Mesothelial cell of epicardium (in vitro differentiated cells): ENCODE measurements around the gene NFX1. TPM values are rescaled to one million over a fixed set of nuclear protein-coding genes. Genes with fewer than 3 reads are reported as not detected.
A peak's percentile ranks its signal among the peaks of the same experiment; 100 is the strongest.

Source experiments
- DNase-seq, 2 experiments: peaks; one replicate each; pipeline ENCODE4 v3.0.0; 2021; ENCODE audit warnings: low spot score in 2 of 2; ENCODE audit not compliant: unreplicated experiment in 2 of 2
- H3K27ac Mint-ChIP-seq: 2 replicates; pipeline ENCODE4 v1.8.0; 2021; ENCODE audit warnings: mixed read lengths
- H3K27me3 Mint-ChIP-seq: 2 replicates; pipeline ENCODE4 v1.8.0; 2021; ENCODE audit warnings: low read depth, mixed read lengths
- H3K36me3 Mint-ChIP-seq: 2 replicates; pipeline ENCODE4 v1.8.0; 2021; ENCODE audit warnings: mixed read lengths
- H3K4me1 Mint-ChIP-seq: 2 replicates; pipeline ENCODE4 v1.8.0; 2021; ENCODE audit warnings: mixed read lengths
- H3K4me3 Mint-ChIP-seq: 2 replicates; pipeline ENCODE4 v1.8.0; 2021; ENCODE audit warnings: mild to moderate bottlenecking, moderate library complexity, mixed read lengths
- H3K9me3 Mint-ChIP-seq: 2 replicates; pipeline ENCODE4 v1.8.0; 2021; ENCODE audit warnings: mixed read lengths
- total RNA-seq: library from RNA; stranded (reverse); gene quantifications from 3 replicates; pipeline ENCODE4 v1.2.1, GENCODE V29; 2021
- TF ChIP-seq, protein P1 (sequence below): fragments of 200-600 bp; sonication (generic); IDR thresholded peaks from one replicate; pipeline ENCODE4 v1.5.0; 2021; ENCODE audit warnings: antibody characterized with exemption; ENCODE audit not compliant: unreplicated experiment

Gene NFX1
- 28.7 to 30.2 TPM (median 29.4 TPM) in 3 replicates for total RNA-seq

- Mint-ChIP-seq H3K4me3 (peak within 1 kb of the TSS; percentile 91), H3K4me1 (peaks cover 20% of the 10 kb centered on the region), H3K9me3 (no peaks in the 10 kb centered on the region), H3K27me3 (no peaks in the 10 kb centered on the region), H3K27ac (peak within 1 kb of the TSS; percentile 99), H3K36me3 (peaks cover 8% of the 10 kb centered on the region)
- DNase-seq: peak; percentile 91 to 97
- TF ChIP-seq, protein P1, sequence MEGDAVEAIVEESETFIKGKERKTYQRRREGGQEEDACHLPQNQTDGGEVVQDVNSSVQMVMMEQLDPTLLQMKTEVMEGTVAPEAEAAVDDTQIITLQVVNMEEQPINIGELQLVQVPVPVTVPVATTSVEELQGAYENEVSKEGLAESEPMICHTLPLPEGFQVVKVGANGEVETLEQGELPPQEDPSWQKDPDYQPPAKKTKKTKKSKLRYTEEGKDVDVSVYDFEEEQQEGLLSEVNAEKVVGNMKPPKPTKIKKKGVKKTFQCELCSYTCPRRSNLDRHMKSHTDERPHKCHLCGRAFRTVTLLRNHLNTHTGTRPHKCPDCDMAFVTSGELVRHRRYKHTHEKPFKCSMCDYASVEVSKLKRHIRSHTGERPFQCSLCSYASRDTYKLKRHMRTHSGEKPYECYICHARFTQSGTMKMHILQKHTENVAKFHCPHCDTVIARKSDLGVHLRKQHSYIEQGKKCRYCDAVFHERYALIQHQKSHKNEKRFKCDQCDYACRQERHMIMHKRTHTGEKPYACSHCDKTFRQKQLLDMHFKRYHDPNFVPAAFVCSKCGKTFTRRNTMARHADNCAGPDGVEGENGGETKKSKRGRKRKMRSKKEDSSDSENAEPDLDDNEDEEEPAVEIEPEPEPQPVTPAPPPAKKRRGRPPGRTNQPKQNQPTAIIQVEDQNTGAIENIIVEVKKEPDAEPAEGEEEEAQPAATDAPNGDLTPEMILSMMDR: no peak
Observed at GRCh38 chr9:33290247-33291030, at the start of gene NFX1. Gene NFX1 (plus strand): TSS chr9:33290516. CDS start chr9:33290573, 57 bp downstream.

GRCh38 chr9:33241298-33241697 is 49.0 kb upstream of the NFX1 start:
- H3K4me3 Mint-ChIP-seq: no peak overlapping the region
- TF ChIP-seq, protein P1: no peak
- H3K27ac Mint-ChIP-seq: no peak overlapping the region
- no peak for DNase-seq
- H3K36me3 Mint-ChIP-seq: no peaks in the 10 kb centered on the region
- peaks cover 18% of the 10 kb centered on the region for H3K27me3 Mint-ChIP-seq
- no peaks in the 10 kb centered on the region for H3K9me3 Mint-ChIP-seq
- H3K4me1 Mint-ChIP-seq: peaks cover 6% of the 10 kb centered on the region

DNA sequence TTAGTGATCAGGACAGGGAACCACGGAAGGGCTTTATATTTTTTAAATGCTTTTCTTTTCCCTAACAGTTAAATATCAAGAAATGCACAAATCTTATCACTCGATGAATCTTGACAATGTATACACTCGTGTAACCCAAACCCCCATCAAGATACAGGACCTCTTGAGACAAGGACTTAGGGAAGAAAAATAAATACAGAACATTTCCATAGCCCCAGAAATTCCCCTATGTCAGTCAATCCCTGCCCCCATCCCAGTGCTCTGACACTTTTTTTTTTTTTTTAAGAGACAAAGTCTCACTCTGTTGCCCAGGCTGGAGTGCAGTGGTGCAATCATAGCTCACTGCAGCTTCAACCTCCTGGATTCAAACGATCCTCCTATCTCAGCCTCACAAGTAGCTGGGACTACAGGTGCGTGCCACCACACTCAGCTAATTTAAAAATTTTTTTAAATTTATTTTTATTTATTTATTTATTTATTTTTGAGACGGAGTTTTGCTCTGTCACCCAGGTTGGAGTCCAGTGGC is 47.6 kb upstream of the NFX1 start:
- H3K9me3 Mint-ChIP-seq: no peaks in the 10 kb centered on the region
- H3K36me3 Mint-ChIP-seq: no peaks in the 10 kb centered on the region
- TF ChIP-seq, protein P1: no peak
- H3K27me3 Mint-ChIP-seq: peaks cover 10% of the 10 kb centered on the region
- no peak for DNase-seq
- peaks cover 6% of the 10 kb centered on the region for H3K4me1 Mint-ChIP-seq
- no peak overlapping the region for H3K27ac Mint-ChIP-seq
- H3K4me3 Mint-ChIP-seq: no peak overlapping the region

DNA sequence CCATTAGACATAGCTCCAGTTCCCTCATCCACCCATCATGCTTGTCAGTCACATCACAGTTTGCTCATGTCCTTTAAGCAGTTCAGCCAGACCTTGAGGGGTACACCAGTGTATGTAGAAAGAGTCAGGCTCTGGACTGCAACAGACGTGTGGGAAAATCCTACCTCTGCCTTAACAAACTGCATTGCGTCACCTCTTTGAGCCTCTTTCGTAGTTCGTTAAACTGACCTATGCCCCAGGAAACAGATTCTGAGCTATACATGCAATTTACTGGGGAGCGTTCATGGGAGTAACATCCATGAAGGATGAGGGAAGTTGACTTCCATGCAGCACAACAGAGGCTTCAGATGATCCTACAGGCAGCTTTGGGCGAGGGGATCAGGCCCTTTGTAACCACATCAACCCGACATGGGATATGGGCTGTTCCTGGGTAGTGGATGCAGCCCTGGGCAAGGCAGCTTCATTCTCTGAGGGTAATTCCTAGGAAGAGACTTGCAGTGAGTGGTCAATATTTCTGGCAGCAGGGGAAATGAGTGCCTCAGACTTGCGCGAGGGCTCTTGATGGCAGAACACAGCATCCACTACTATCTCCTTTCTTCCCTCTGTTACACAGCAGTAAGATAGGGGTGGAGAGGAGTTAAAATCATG is 46.1 kb upstream of the NFX1 start:
- H3K27ac Mint-ChIP-seq: no peak overlapping the region
- peaks cover 6% of the 10 kb centered on the region for H3K4me1 Mint-ChIP-seq
- H3K27me3 Mint-ChIP-seq: peaks cover 10% of the 10 kb centered on the region
- no peaks in the 10 kb centered on the region for H3K36me3 Mint-ChIP-seq
- H3K4me3 Mint-ChIP-seq: no peak overlapping the region
- DNase-seq: no peak
- no peaks in the 10 kb centered on the region for H3K9me3 Mint-ChIP-seq
- TF ChIP-seq, protein P1: no peak

GRCh38 chr9:33245341-33245740 is 45.0 kb upstream of the NFX1 start:
- TF ChIP-seq, protein P1: no peak
- Mint-ChIP-seq H3K4me3 (no peak overlapping the region), H3K9me3 (no peaks in the 10 kb centered on the region), H3K4me1 (no peaks in the 10 kb centered on the region), H3K36me3 (no peaks in the 10 kb centered on the region), H3K27me3 (peaks cover 10% of the 10 kb centered on the region), H3K27ac (no peak overlapping the region)
- no peak for DNase-seq
